Large intestine (tissue), 3 donors: ENCODE results near the gene NFKBIB. TPM values are rescaled to one million over a fixed set of nuclear protein-coding genes. Genes with fewer than 3 reads are reported as not detected.

Source experiments
- DNase-seq, 2 donors: peaks; one replicate each; pipeline versions ENCODE4 v3.0.0 to v3.0.0-alpha.2; 2013
- H3K27ac ChIP-seq: one replicate; pipeline ENCODE4 v1.5.1; 2013; ENCODE audit warnings: low read length
- H3K27me3 ChIP-seq: 2 replicates; pipeline ENCODE4 v1.6.1; 2013; ENCODE audit warnings: low read length; ENCODE audit not compliant: control insufficient read depth, insufficient read depth
- H3K36me3 ChIP-seq: 2 replicates; pipeline ENCODE4 v1.6.1; 2013; ENCODE audit warnings: low read length; ENCODE audit not compliant: control insufficient read depth, insufficient read depth
- H3K4me1 ChIP-seq: one replicate; pipeline ENCODE4 v1.6.1; 2013; ENCODE audit warnings: low read length; ENCODE audit not compliant: control insufficient read depth, insufficient read depth
- H3K4me3 ChIP-seq: one replicate; pipeline ENCODE4 v1.5.1; 2013; ENCODE audit warnings: low read length
- H3K9me3 ChIP-seq: one replicate; pipeline ENCODE4 v1.6.1; 2013; ENCODE audit warnings: mild to moderate bottlenecking, low read depth, low read length, moderate library complexity; ENCODE audit not compliant: control insufficient read depth
- WGBS: methylation state at CpG from one replicate; pipeline ENCODE4 v1.1.5; 2013; ENCODE audit warnings: low lambda C conversion rate; ENCODE audit not compliant: insufficient coverage; 5-methylcytosine and 5-hydroxymethylcytosine counted together
- polyA plus RNA-seq: library from polyadenylated mRNA; unstranded; fragments of 120-200 nt; gene quantifications from one replicate; pipeline ENCODE4 v1.2.1, GENCODE V29; 2013

The NFKBIB gene
- polyA plus RNA-seq, 1 donor: 15.0 TPM

GRCh38 chr19:38904581-38905539 is 5.1 kb downstream of the NFKBIB start:
- DNase-seq: peak in 1 of 2 donors; percentile 47
- no peaks in the 10 kb centered on the region for H3K27me3 ChIP-seq
- peaks cover 23% of the 10 kb centered on the region for H3K36me3 ChIP-seq
- H3K27ac ChIP-seq: no peak overlapping the region
- no peak overlapping the region for H3K4me3 ChIP-seq
- WGBS: 100% methylated on average over 2 of the region's 35 CpGs
- peaks cover 2% of the 10 kb centered on the region for H3K9me3 ChIP-seq
- peaks cover 6% of the 10 kb centered on the region for H3K4me1 ChIP-seq

GRCh38 chr19:38905620-38906019 is 5.9 kb downstream of the NFKBIB start:
- H3K27ac ChIP-seq: no peak overlapping the region
- peaks cover 6% of the 10 kb centered on the region for H3K4me1 ChIP-seq
- peaks cover 23% of the 10 kb centered on the region for H3K36me3 ChIP-seq
- peaks cover 2% of the 10 kb centered on the region for H3K9me3 ChIP-seq
- H3K4me3 ChIP-seq: no peak overlapping the region
- no peak for DNase-seq
- H3K27me3 ChIP-seq: no peaks in the 10 kb centered on the region
- WGBS: no CpG with 5 or more reads among the region's 4 CpGs

- Histone ChIP-seq H3K4me1 (no peaks in the 10 kb centered on the region), H3K4me3 (no peak overlapping the region), H3K27ac (no peak overlapping the region), H3K36me3 (peaks cover 23% of the 10 kb centered on the region), H3K27me3 (peaks cover 11% of the 10 kb centered on the region), H3K9me3 (peaks cover 6% of the 10 kb centered on the region)
- WGBS: no CpG with 5 or more reads among the region's 29 CpGs
- DNase-seq: no peak
Observed at GRCh38 chr19:38907227-38907626, 7.5 kb downstream of the NFKBIB start.

- H3K4me3 ChIP-seq: no peak overlapping the region
- H3K9me3 ChIP-seq: peaks cover 6% of the 10 kb centered on the region
- H3K4me1 ChIP-seq: no peaks in the 10 kb centered on the region
- H3K27me3 ChIP-seq: peaks cover 14% of the 10 kb centered on the region
- H3K36me3 ChIP-seq: peaks cover 23% of the 10 kb centered on the region
- H3K27ac ChIP-seq: no peak overlapping the region
- 94% methylated on average over 3 of the region's 12 CpGs for WGBS
- DNase-seq: no peak
Observed at GRCh38 chr19:38907670-38908069, 7.9 kb downstream of the NFKBIB start.

- Histone ChIP-seq H3K4me3 (no peak overlapping the region), H3K36me3 (peaks cover 23% of the 10 kb centered on the region), H3K27ac (no peak overlapping the region), H3K27me3 (peaks cover 14% of the 10 kb centered on the region), H3K4me1 (no peaks in the 10 kb centered on the region), H3K9me3 (peaks cover 6% of the 10 kb centered on the region)
- no CpG with 5 or more reads among the region's 10 CpGs for WGBS
- DNase-seq: no peak
Observed at GRCh38 chr19:38908911-38909310, 9.1 kb downstream of the NFKBIB start.

- Histone ChIP-seq H3K4me1 (no peaks in the 10 kb centered on the region), H3K36me3 (peaks cover 29% of the 10 kb centered on the region), H3K4me3 (no peak overlapping the region), H3K27me3 (peaks cover 14% of the 10 kb centered on the region), H3K27ac (no peak overlapping the region), H3K9me3 (peaks cover 6% of the 10 kb centered on the region)
- no peak for DNase-seq
- WGBS: 100% methylated on average over 1 of the region's 12 CpGs
Observed at GRCh38 chr19:38910488-38910887, 10.7 kb downstream of the NFKBIB start.

GRCh38 chr19:38911388-38912001 is 11.7 kb downstream of the NFKBIB start:
- Histone ChIP-seq H3K27me3 (peaks cover 14% of the 10 kb centered on the region), H3K9me3 (peaks cover 6% of the 10 kb centered on the region), H3K4me3 (no peak overlapping the region), H3K27ac (no peak overlapping the region), H3K36me3 (peaks cover 27% of the 10 kb centered on the region), H3K4me1 (no peaks in the 10 kb centered on the region)
- WGBS: no CpG with 5 or more reads among the region's 16 CpGs
- no peak for DNase-seq

- Histone ChIP-seq H3K27ac (no peak overlapping the region), H3K9me3 (peaks cover 4% of the 10 kb centered on the region), H3K4me1 (peaks cover 3% of the 10 kb centered on the region), H3K27me3 (peaks cover 14% of the 10 kb centered on the region), H3K4me3 (no peak overlapping the region), H3K36me3 (peaks cover 15% of the 10 kb centered on the region)
- 100% methylated on average over 1 of the region's 12 CpGs for WGBS
- DNase-seq: no peak
Observed at GRCh38 chr19:38912600-38913514, 13.1 kb downstream of the NFKBIB start.

- DNase-seq: no peak
- Histone ChIP-seq H3K27ac (no peak overlapping the region), H3K36me3 (peaks cover 13% of the 10 kb centered on the region), H3K4me1 (peaks cover 8% of the 10 kb centered on the region), H3K9me3 (peaks cover 4% of the 10 kb centered on the region), H3K4me3 (no peak overlapping the region), H3K27me3 (peaks cover 14% of the 10 kb centered on the region)
- no CpG with 5 or more reads among the region's 8 CpGs for WGBS
Observed at GRCh38 chr19:38913958-38914357, 14.2 kb downstream of the NFKBIB start.
